GM21825 (cell line): Measurements from ENCODE around the gene ADAMTS19.

Source experiments
- ATAC-seq: cut with Tn5 transposase; IDR thresholded peaks from one replicate; pipeline ENCODE4 v1.9.1; 2021; ENCODE audit warnings: mild to moderate bottlenecking, moderate library complexity; ENCODE audit not compliant: unreplicated experiment

The ADAMTS19 gene

DNA sequence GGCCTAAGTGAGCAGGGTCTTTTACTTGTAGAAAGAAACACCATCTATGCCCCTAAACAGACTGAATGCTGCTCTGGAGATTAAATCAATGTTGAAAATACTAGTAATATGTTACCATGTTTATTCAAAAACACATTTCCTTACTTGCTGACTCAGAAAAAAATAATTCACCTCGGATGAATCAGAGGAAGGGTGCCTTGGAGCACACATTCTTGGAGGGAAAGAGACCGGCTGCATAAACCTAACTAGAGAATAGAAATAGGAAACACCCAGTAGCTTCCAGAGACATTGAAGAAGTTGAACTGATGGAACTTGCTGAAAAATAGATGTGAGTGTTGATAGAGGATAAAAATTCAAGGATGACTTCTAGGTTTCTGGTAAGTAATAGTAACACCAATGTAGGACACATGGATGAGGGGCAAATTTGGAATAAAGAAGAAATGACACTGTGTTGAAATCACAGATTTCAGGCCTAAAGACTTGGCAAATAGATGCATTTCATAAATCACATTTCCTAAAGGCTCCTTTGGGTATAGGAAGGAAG, 210.9 kb downstream of the ADAMTS19 start:
- no peak for ATAC-seq

DNA sequence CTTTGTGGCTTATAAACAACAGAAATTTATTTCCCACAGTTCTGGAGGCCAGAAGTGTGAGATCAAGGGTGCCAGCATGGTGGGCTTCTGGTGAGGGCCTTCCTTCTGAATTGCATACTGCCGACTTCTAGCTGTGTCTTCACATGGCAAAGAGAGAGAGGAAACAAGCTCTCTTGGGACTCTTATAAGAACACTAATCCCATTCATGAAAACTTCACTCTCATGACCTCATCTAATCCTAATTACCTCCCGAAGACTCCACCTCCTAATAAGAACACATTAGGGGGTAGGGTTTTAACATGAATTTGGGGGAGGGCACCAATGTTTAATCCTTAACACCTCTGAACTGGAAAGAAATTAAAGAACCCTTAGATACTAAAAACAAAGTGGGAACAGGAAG, 211.9 kb downstream of the ADAMTS19 start:
- no peak for ATAC-seq

GRCh38 chr5:129679671-129680070, 219.6 kb downstream of the ADAMTS19 start:
- no peak for ATAC-seq

GRCh38 chr5:129687941-129688340, 227.8 kb downstream of the ADAMTS19 start:
- ATAC-seq = no peak

DNA sequence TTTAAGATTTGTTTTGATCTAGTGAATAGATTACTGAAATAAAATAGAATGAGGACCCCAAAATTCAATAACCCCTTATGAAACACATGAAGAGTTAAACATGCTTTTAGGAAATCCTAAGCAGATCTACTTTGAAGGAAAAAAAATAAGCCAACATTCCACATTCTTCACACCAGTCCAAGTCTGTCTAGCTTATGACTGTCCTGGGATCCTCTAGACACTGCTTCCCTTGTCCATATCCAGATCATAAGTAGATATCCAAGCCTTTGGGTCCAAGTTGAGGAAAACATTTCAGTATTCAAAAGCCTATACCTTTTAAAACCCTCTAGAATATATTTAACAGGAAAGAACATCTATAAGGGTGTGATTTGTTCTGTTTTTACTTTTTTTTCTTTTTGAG, 228.9 kb downstream of the ADAMTS19 start:
- no peak for ATAC-seq

GRCh38 chr5:129691220-129691619, 231.1 kb downstream of the ADAMTS19 start:
- ATAC-seq = no peak

DNA sequence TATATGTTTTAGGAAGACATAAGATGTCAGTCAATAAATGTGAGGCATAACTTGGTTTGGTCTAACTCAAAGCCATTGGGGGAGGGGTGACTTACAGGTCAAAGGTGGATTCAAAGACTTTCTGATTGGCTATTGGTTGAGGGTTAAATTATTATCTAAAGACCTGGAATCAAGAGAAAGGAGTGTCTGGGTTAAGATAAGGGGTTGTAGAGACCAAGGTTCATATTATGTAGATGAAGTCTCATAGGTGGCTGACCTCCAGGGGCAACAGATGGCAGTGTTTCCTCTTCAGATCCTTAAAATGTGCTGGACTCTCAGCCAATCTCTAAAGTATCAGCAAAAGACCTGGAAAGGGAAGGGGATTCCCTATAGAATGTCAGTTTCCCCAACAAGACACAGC, 236.5 kb downstream of the ADAMTS19 start:
- ATAC-seq = no peak

DNA sequence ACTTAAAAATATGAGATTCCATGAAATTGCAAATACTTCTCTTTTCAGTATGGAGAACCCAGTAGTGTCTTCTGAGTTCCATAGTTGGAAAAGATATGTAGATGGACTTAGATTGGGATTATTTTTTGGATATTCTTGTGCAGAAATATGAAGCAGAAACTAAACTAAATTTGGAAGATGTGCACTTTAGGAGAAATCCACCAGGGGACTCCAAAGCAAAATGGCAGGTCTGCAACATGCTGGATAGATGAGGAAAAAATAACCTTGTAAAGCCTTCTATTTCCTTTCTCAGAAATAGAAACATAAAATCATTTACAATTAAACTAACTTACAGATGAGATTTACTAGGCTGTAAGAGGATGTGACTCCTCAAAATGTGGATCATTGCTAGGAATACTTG, 238.6 kb downstream of the ADAMTS19 start:
- no peak for ATAC-seq

- no peak for ATAC-seq
Observed at GRCh38 chr5:129716235-129716634, 256.1 kb downstream of the ADAMTS19 start.

DNA sequence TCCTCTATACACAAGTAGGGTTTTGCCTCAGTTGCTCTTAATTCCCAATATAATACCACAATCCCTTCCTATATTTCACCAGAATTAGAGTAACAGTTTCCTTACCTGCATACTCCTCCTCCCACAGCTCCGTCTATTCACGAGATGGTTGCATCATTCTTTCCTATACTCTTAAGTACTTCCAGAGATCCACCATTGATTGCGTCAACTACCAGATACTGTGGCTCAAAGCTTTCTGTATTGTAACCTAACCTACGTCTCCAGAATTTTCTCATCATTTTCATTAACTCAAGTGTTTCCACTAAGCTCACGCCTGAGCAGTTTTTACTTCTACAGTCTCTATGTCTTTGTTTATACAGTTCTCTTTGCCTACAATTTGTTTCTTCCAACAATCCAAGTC, 256.6 kb downstream of the ADAMTS19 start:
- no peak for ATAC-seq

DNA sequence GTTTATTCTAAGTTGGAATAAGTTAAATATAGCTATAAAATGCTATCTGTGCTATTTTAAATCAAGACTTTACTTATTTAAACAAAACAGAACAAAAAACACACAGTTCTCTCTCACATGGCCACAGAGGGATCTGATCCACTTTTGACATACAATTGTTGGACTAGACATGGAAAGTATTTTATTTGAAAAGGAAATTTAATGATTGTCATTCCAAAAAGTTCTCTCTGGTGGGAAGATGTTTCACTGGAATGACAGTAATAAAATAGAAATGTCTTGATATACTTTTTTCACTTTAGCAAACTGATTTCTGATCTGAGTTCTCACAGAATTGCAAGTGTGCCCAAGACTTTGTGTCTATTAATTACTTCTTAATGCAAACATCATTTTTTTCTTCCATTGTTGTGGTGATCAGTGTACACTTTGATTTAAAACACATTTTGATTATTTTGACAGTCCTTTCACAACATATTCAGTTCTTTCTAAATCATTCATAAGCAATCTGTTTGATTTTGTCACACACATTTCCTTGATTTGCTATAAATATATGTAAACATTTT, 257.7 kb downstream of the ADAMTS19 start:
- no peak for ATAC-seq

DNA sequence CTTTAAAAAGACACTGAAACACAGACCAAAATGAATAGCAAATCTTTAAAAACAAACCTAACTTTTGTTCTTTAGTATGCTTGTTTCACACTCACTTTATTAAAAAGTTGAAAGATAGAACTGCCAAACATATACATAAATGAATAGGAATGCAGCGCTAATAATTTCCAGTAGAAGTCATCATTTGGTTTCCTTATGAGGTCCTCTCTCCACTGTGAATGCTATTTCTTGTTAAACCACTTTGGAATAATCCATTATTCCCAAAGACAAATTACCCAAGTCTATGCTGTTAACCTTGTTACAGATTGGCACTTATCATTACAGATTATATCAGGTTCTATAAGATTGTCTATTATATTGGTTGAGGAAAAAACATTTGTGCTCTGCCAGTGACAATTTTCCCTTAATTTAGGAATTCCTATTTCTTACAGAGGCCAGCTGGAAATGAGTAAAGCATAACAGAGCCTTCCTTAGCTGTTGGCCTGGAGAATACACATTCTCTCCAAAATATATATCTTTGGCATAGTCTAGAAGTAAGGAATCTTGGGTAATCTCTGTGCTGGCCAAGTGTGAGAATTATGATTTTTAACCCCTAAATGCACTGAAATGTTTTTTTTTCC, 258.5 kb downstream of the ADAMTS19 start:
- ATAC-seq = no peak

GRCh38 chr5:129724222-129724621, 264.1 kb downstream of the ADAMTS19 start:
- ATAC-seq = no peak

- ATAC-seq = no peak
Observed at GRCh38 chr5:129724647-129725046, 264.5 kb downstream of the ADAMTS19 start.

GRCh38 chr5:129739773-129740172, 279.7 kb downstream of the ADAMTS19 start:
- no peak for ATAC-seq

GRCh38 chr5:129743541-129744187, 283.6 kb downstream of the ADAMTS19 start:
- ATAC-seq = no peak

DNA sequence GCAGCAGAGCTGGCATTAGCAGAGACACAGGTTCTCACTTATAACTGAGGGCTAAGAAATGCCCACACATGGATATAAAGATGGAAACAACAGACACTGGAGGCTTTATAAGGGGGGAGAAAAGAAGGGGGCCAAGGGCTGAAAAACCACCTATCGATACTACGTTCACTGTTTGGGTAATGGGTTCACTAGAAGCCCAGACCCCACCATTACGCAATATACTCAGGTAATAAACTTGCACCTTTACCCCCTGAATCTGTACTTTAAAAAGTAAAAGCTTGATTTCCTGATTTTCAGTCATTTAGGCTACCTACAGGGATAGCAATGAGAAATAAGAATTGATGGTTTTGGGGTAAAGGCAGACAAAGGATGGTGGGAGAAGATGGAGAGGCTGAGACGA, 285.9 kb downstream of the ADAMTS19 start:
- ATAC-seq = no peak

DNA sequence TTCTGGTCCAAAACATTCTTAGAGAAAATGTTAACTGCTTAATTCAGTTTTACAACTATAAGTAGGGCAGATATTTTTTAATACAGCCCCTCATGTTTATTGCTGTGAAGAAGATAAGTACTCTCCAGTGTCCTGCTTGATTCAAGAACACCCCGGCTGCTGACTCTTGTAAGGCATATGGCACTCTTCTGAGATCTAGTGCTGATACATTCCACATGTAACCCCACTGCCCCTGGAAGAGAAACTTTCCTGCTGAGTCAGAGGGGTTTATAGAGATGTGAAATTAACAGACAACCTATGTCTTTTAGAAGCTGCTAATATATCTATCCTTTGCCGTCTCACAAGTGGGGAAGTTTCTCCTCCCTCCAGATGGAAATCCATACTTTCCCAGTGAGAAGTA, 286.8 kb downstream of the ADAMTS19 start:
- ATAC-seq = no peak

GRCh38 chr5:129747572-129748407, 287.7 kb downstream of the ADAMTS19 start, which contains the start of gene MINAR2:
MINAR2 (plus strand) TSS chr5:129748094; CDS start chr5:129748191, 97 bp downstream.
- no peak for ATAC-seq

DNA sequence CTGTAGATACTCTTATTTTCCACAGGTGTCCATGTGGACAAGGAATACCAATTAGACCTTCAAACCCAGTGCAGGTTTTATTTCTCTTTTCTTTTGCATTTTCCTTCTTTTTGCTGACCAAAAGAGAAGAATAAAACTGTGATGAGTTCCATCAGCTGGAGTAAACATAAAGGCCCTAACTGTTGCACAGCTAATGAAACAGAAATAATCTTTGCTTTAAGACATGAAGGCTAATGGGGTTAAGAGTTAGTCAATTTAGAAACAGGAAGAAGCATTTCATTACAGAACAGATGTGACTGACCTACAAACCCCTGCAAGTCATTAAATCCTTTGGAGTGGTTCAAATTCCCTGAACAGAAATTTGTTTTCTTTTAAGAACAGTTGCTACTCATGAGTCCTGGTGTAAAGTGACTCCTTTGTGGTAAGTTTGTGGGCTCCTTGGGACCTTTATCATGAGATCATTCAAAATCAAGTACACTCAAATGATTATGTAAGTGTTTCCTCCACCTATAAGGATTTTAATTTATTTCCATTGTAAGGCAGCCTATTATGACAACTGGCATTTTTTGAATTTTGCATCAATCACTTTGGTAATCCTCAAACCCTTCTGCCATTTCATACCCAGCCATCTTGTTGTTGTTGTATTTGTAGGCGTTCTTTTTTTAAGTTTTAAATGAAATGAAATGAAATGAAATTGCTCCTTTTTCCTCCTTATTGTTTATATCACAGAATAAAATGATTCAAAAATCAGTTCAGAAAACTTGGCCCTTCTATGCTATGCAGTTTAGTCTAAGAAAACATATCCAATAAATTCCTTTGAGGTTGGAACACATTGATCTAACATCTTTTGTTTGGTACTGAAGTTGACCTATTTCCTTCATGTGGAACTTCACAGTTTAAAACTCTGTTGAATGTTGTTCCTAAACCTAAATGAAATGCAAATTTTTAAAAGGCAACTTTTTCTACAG, 289.1 kb downstream of the ADAMTS19 start:
- ATAC-seq = no peak
